ENCODE measurements around the gene PANK2.

- TF ChIP-seq CTCF (conservative IDR thresholded peaks at IDR 0.05; ENCODE audit: low read depth in 2 of 2) (no peak), ZNF331 (CRISPR knock-in tag; IDR thresholded peaks at IDR 0.05; ENCODE audit: low read depth) (no peak), EZH2 (IDR thresholded peaks at IDR 0.05; ENCODE audit: low read depth, unreplicated experiment) (no peak), REST (IDR thresholded peaks at IDR 0.05; ENCODE audit: unreplicated experiment) (no peak)
These were observed 12.7 kb downstream of the PANK2 start for GRCh38 chr20:3901706-3902440.

All from GM23338 (cell line).